ENCODE data around the gene HSF2BP. TPM values are rescaled to one million over a fixed set of nuclear protein-coding genes. Genes with fewer than 3 reads are reported as not detected.

The HSF2BP gene
- total and polyA plus RNA-seq, 9 donors = 0.58 to 2.9 (median 1.5) TPM

GRCh38 chr21:43689556-43690337 lies 30.5 kb upstream of the HSF2BP start:
- no peak overlapping the region for H3K27ac ChIP-seq
- no peak for DNase-seq
- TF ChIP-seq, protein P1, sequence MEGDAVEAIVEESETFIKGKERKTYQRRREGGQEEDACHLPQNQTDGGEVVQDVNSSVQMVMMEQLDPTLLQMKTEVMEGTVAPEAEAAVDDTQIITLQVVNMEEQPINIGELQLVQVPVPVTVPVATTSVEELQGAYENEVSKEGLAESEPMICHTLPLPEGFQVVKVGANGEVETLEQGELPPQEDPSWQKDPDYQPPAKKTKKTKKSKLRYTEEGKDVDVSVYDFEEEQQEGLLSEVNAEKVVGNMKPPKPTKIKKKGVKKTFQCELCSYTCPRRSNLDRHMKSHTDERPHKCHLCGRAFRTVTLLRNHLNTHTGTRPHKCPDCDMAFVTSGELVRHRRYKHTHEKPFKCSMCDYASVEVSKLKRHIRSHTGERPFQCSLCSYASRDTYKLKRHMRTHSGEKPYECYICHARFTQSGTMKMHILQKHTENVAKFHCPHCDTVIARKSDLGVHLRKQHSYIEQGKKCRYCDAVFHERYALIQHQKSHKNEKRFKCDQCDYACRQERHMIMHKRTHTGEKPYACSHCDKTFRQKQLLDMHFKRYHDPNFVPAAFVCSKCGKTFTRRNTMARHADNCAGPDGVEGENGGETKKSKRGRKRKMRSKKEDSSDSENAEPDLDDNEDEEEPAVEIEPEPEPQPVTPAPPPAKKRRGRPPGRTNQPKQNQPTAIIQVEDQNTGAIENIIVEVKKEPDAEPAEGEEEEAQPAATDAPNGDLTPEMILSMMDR (IDR thresholded peaks at IDR 0.05) = no peak
- no peak for TF ChIP-seq EP300 (IDR thresholded peaks at IDR 0.05)
- TF ChIP-seq POLR2A (IDR thresholded peaks at IDR 0.05) = no peak
- no peak overlapping the region for H3K4me3 ChIP-seq
- intact Hi-C loops (cut with DNase I) = no loop called here
- no peaks in the 10 kb centered on the region for H3K4me1 ChIP-seq (ENCODE audit: insufficient read depth)
- 85 to 92% (median 88%) methylated on average over 32 of the region's 32 CpGs for WGBS, 3 donors
- no peaks in the 10 kb centered on the region for H3K36me3 ChIP-seq
- no peaks in the 10 kb centered on the region for H3K27me3 ChIP-seq
- no peaks in the 10 kb centered on the region for H3K9me3 ChIP-seq

GRCh38 chr21:43688906-43689305 lies 29.6 kb upstream of the HSF2BP start:
- intact Hi-C loops (cut with DNase I) = no loop called here
- 93 to 95% (median 95%) methylated on average over 12 of the region's 12 CpGs for WGBS, 3 donors
- Histone ChIP-seq H3K9me3 (no peaks in the 10 kb centered on the region), H3K36me3 (no peaks in the 10 kb centered on the region), H3K4me1 (ENCODE audit: insufficient read depth) (no peaks in the 10 kb centered on the region), H3K27ac (no peak overlapping the region), H3K4me3 (no peak overlapping the region), H3K27me3 (no peaks in the 10 kb centered on the region)
- no peak for TF ChIP-seq EP300 (IDR thresholded peaks at IDR 0.05)
- TF ChIP-seq POLR2A (IDR thresholded peaks at IDR 0.05) = no peak
- TF ChIP-seq, protein P1 (IDR thresholded peaks at IDR 0.05) = no peak
- DNase-seq = no peak

- no peaks in the 10 kb centered on the region for H3K36me3 ChIP-seq
- H3K27me3 ChIP-seq = no peaks in the 10 kb centered on the region
- no peak for DNase-seq
- no peak overlapping the region for H3K27ac ChIP-seq
- intact Hi-C loops (cut with DNase I) = no loop called here
- TF ChIP-seq, protein P1 (IDR thresholded peaks at IDR 0.05) = no peak
- TF ChIP-seq EP300 (IDR thresholded peaks at IDR 0.05) = no peak
- TF ChIP-seq POLR2A (IDR thresholded peaks at IDR 0.05) = no peak
- no peak overlapping the region for H3K4me3 ChIP-seq
- WGBS, 3 donors = 87 to 89% (median 89%) methylated on average over 27 of the region's 27 CpGs
- no peaks in the 10 kb centered on the region for H3K4me1 ChIP-seq (ENCODE audit: insufficient read depth)
- no peaks in the 10 kb centered on the region for H3K9me3 ChIP-seq
Observed at GRCh38 chr21:43687566-43688399, 28.5 kb upstream of the HSF2BP start.

GRCh38 chr21:43686811-43687565 lies 27.7 kb upstream of the HSF2BP start:
- WGBS, 3 donors = 91 to 93% (median 93%) methylated on average over 21 of the region's 21 CpGs
- Histone ChIP-seq H3K4me3 (no peak overlapping the region), H3K27ac (no peak overlapping the region), H3K4me1 (ENCODE audit: insufficient read depth) (no peaks in the 10 kb centered on the region), H3K9me3 (no peaks in the 10 kb centered on the region), H3K36me3 (no peaks in the 10 kb centered on the region), H3K27me3 (no peaks in the 10 kb centered on the region)
- intact Hi-C loops (cut with DNase I) = no loop called here
- no peak for DNase-seq
- TF ChIP-seq, protein P1 (IDR thresholded peaks at IDR 0.05) = no peak
- no peak for TF ChIP-seq POLR2A (IDR thresholded peaks at IDR 0.05)
- no peak for TF ChIP-seq EP300 (IDR thresholded peaks at IDR 0.05)
